NCI-H2107 (cell line): Measurements from ENCODE around the gene HIRA.
"Not testable (repeated sequence)": the region's sequence is repeated elsewhere in the genome, so short reads cannot be mapped to it uniquely, and the experiment has no call there.

Experiments used
- DNase-seq: peaks from one replicate; lab custom pipeline; 2025; lab: John Stamatoyannopoulos, UW

HIRA gene

DNA sequence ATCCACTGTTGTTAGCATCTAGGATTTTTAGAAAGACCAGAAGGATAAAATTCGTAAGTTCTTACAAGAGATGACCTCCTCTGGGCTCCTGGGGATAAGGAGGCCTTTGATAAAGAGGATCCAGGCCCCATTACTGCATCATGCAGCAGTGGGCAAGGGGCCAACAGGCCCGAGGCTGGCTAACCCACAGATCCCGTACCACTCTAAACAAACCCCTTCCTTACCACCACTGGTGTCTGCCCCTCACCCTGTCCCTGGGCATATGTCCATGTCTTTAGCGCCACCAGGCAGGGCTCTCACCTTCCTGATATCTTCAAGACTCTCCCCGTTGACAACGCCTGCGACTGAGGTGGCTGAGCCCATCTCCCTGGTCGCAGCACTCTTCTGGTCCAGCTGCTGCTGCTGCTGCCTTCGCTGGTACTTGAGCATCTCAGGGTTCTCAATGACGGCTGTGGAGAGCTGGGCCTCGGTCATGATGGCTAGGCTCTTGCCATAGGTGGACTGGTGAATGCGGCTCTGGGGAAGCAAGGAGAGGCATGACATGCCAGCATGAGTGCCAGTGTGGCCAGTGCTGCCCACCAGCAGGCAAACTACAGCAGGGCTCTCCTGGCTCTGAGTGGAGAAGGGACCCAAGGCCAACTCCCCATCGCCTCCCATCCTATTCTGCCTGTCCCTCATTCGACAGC lies 46.2 kb downstream of the HIRA start:
- no peak for DNase-seq

DNA sequence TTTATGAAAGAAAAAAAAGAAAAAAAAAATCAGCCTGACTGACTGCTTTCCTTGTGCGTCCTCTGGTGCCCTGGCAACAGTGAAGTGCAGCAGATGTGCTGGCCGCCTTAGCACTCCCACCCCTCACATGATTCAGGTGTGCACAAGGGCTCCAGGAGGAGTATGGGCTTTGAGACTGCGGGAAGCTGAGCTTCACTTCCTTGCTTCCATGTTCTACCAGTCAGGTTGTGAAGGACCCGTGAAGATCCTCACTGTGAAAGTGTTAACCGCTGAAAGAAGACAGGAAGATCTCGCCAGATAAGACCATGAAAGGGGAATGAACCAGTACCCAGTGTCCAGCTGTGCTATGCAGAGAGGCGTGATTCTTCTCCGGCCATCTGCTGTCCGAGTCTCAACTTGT lies 48.2 kb downstream of the HIRA start:
- DNase-seq = no peak

DNA sequence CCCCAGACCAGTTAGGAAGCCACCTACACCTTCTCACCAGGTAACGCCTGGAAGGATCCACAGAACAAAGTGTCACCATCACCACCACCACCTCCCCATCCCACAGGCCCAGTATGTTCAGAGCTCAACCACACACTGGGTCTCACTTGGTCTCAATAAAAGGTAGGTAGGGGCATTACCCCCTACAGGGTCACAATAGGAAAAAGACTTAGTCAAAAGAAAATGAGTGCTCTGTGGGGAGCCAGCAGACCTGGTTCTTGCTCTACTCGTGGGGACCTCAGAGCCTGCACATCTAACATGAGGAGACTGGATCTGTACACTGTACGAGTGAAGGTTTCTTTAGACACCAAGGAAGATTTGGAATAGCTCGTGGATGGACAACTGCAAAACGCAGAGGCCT lies 49.3 kb downstream of the HIRA start:
- DNase-seq = no peak

DNA sequence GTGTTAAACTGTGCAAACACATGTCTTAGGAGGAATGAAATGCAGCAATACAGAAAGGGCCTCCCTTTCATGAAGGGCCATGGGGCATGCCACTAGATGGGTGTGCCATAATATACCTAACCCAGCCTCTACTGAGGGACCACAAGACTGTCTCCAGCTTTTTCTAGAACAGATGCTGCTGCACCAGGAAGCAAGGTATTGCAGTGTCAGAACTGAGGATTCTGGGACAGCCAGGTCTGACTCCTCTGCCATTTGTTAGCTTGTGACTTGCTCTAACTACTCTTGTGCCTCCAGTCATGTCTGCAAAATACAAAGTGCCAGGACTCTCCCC lies 53.2 kb downstream of the HIRA start:
- no peak for DNase-seq

DNA sequence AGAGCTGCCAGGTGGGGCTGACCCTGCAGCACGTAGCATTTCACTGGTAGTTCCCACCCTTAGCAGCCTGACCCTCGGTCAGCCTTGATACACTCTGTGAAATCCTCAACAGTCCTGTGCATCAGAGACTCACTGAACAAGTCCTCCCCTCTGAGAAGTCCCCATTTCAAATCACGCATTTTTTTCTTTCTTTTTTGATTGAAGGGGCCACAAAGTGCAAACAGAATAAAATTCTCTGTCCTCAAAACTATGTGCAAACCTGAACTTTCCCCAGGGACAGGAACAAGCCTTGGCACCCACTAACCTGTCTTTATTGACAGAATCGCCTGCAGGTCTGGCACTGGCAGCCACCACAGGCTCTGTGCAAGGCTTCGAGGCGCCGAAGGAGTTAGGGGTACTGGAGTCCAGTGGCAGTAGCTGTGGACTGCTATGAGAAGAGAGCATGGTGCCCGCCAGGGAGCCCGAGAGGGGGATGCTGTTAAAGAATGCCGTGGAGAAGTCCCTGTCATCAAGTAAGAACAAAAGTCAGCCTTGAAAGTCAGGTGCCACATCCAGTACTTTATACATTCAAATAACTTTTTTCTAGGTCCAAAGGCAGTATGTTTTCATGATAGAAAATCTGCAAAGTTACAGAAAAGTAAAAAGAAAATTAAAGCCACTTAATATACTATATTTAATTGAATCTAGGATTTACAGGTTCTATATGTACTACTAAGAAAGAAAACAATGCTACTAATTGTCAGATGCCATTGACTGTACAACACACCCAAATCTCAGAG lies 53.8 kb downstream of the HIRA start:
- no peak for DNase-seq

DNA sequence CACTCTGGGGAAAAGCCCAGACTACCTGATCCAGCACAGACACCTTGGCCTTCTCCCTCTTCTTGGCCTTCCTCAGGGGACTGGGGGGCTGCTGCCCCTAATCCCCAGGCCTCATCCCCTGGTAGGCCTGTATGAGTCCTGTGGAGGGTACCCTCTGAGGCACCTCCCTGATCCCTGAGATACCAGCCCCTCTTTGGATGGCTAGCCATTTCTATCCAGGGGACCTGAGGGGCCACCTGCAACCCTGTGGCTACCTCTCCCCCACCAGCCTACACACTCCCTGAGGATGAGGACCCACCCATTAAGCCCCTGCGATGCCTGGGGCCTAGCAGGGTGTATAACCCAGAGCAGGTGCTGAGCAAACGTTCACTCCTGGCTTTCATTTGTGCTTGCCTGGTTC lies 54.6 kb downstream of the HIRA start:
- DNase-seq = no peak

DNA sequence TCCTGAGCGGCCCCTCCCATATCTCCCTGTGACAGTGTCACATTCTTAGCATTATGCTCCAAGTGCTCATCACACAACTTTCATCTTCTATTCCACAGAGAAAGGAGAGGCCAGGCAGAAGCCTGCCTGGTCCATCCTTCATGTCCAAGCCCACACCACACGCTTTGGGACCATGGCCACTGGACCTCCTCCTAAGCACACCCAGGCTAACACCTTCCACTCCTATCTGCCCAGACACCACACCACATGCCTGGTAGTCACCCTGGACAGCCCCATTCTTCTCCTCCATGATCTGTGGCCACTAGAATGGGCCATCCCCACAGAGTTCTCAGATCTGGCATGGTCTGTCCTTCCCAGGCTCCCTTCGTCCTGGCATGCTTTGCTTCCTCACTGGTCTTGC lies 55.3 kb downstream of the HIRA start:
- DNase-seq = no peak

DNA sequence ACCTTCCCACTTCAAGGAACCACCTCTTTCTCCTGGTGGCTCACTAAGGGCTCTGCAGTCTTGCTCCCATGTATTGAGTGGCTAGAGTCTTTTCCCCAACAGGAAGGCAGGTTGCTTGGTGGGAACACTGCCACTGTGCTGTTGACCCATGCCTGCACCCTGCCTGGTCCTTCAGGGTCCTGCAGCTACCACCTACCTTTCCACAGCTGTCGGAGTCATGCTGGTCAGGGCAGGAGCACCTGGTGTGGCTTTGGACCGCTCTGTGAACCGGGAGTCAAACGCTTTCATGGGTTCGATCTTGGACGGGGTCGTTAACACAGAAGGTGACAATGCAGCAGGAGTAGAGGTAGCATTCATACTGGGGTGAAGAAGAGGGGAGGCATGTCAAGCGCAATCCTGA lies 56.1 kb downstream of the HIRA start:
- DNase-seq = no peak

DNA sequence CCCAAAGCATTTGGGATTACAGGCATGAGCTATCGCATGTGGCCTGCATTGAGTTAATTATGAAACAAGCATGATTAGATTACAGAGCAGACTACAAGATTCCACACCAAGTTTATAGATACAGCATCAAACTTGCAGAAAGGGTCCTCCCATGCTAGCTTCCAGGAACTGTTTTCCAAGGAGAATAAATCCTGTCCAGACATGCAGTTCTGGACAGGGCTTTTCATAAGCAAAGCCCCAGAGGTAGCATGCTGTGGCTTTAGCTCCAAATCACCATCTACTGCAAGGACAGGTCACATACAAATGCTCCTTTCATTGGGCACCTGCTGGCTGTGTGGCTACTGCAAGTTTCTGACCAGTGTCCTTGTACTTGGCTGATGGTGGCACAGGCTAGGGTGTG lies 57.1 kb downstream of the HIRA start:
- no peak for DNase-seq

DNA sequence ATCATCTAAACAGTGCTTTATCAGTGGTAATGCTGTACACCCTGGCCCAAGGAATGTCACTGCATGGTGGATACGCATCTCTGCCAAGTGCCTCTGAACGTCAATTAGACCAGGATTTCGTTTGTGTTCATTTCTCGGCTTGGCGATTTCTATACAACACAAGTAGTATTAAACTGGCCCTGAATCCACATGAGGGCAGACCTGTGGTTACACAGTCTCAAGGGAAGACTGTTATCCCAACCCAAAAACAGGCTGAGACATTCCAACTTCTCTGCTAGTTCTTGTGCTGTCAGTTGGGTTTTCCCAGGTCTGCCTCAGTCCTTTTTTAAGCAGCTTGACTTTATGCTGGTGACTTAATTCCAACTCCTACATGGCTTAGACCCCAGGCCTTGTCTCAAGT lies 58.1 kb downstream of the HIRA start:
- DNase-seq = no peak

DNA sequence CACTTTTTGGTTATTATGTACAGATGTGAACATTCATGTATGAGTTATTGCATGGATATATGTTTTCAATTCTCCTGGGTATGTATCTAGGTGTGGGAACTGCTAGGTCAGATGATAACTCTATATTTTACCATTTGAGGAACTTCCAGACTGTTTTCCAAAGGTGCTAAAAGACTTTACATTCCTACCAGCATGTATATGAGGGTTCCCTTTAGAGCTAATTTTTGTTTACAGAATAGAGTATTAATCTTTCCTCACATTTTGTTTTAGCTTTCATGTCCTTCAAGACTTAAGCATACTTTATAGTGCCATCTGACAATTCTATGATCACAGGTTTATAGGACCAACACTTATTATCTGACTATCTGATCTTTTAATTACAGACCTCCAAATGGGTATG lies 59.6 kb downstream of the HIRA start:
- DNase-seq = no peak

DNA sequence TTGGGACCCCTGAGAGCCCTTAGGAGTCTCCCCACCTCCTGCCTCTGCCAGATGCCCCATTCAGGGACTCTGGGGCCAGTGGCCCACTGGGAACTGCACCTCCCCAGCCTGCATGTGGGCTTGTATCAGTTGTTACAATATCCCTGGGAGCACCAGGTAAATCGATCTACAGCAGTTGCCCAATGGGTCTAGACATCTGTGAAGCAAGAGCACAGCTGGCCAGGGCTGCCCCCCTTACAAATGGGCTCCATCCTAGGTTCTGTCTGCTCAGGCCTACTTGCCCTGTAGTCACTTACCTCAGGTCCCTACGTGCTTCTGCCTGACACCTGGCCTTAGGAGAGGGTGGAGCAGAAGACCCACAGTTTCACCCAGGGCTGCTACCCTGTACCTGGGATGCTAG lies 62.7 kb downstream of the HIRA start:
- DNase-seq = no peak

DNA sequence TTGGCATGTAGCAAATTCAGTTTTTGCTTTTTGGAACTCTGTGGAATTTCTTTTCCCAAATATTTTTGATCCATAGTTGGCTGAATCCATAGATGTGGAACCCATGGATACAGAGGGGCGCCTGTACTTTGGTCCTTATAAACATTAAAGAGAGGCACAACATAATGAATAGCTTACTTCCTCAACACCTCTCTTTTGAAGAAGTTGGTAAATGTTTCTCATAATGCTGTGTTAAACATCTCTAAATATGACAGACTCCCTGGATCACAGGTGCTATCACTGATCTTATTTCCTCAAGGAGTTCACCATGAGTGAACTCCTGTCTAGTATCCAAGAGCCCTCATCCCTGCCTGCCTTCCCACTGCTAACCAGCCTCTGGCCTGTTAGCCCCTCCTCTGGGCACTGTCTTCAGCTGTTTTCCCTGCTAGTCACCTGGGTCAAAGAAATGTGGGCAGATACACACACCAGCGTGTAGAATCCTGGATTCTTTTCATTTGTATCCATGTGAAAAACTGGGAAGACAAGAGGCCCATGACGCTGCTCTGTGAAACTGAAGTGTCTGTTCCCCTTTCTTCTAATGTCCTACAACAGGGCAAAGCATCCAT lies 63.7 kb downstream of the HIRA start:
- no peak for DNase-seq

DNA sequence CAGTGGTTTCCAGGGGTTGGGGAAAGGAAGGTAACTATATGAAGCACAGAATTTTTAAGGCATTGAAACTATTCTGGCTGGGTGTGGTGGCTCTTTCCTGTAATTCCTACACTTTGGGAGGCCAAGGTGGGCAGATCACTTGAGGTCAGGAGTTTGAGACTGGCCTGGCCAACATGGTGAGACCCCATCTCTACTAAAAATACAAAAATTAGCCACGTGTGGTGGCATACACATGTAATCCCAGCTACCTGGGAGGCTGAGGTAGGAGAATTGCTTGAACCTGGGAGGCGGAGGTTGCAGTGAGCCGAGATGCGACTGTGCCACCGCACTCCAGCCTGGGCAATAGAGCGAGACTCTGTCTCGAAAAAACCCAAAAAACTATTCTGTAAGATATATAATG lies 68.0 kb downstream of the HIRA start:
- not testable (repeated sequence) for DNase-seq

DNA sequence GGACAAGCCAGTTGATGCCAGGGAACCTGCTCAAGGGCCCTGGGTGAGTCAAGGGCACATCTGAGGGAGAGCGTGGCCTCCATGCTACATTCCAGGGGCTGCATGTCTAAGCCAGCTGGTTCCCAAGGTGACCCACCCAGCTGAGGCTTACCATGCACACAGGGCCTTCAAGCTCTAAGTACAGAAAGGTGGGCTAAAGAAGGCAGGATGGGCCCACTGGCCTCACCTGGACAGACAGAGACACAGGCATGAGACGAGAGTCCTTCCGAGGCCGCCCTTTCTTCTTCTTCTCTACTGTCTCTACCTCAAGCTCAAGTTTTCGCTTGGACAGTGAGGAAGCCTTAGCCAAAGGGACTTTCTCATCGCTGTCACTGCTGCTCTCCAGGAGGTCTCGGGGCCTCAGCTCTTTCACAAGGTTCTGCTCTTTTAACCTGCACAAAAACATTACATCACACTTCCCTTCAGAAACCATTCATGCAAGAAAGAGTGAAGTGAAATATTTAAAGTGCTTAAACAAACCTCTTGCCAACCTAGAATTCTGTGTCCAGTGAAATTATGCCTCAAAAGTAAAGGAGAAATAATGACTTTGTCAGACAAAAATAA lies 69.9 kb downstream of the HIRA start:
- DNase-seq = no peak

DNA sequence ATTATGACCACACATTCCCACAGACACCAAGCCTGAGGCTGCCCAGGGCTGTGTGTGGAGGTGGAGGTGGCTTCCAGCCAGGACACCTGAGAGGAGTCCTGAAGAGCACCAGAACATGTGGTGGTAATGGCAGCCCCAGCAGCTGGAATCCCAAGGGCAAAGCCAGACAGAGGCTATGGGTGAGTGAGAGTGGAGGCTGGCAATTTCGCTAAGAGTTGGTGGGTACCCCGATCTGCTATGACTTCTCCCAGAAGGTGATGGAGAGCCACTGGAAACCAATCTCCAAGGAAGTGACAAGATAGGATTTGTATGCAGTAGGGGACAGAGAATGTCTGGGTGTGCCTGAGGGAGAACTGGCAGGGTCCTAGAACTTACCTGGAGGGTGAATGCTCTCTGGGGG lies 70.7 kb downstream of the HIRA start:
- DNase-seq = no peak

DNA sequence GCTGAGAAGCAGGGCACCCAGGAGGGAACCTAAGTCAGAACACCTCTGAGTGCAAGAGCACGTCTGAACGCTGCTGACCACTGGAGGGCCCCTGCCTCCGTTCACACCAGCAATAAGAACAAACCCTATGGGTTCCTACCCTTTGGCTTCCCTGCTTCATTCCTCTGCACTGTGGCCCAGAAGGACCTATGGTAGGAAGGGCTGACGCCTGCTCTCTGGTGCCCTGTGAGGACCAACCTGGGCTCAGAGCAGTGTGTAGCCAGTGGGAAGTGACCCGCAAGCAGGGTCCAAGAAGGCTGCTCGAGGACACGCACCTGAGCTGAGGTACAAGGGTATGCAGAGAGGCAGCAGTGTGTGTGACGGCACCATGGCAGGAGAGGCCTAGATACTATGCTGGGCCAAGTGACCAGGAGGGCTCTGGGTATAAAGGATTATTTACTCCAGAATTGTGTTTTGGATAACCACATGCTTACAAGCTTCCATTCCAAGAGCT lies 71.2 kb downstream of the HIRA start:
- DNase-seq = no peak

DNA sequence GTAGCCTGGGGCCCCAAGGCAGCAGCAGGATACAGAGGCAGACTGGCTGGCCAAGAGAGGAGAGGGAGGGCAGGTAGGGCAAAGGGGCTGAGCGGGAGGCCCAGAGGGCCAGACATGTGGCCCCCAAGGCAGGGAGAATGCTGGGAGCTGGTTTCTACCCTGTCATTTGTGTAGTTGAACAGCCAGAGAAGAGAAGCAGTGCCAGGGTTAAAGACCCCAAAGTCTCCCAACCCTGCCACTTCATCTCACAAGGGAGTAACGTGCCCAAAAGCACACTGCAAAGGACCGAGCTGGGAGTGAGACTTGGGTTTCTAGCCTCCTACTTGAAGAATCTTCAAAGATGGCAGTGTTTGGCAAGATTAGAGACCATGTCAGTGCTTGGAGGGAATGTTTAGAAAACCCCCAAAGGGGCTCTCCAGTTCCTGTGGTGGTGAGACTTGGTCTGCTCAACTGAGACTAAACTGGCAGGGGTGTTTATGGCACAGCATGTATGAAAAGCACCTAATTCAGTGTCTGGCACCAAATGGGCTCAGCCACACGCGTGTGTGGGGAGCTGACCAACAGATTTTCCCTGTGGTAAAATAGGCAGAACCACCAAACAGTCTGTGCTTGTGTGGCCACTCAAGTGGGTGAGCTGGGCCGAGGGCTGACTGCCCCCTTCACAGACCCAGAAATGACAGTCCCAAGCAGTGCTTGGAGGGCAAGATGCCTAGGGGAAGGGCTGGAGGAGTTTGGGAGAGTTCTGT lies 71.8 kb downstream of the HIRA start:
- DNase-seq = no peak

DNA sequence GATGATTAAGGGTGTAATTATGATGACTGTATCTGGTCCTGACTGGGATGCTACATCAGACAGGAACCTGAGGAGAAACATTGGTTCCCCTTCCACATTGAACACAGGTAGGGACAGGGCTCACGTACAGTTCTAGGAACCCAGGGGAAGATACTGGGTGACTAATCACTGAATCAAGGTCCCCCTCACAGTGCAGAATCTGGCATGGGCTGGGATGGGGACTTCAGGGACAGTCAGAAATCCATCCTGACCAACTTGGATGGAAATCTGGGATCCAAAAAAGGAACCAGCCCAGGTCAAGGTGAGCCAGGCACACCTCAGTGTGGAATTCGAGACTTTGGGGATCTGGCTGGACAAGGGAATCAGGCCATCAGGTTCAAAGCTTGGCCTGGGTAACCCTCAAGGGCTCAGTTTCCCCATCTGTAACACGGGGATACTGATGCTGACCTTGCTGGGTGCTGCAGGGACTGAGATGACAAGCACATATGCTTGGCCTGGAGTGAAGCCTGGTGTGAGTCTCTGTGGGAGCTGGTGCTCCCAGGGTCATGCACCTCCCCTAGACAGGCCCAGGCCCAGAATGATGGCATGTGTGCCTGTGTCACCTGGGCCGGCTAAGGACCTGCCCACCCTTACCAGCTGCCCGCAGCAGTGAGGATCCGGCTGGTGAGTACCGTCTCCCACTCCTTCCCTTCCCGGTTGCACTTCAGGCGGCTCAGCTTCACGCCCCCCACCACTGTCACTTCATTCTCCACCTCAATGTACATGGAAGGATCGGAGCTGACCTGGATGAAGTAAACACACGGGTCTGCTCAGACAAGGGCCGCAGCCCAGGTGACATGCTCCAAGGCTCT lies 72.6 kb downstream of the HIRA start:
- DNase-seq = no peak

DNA sequence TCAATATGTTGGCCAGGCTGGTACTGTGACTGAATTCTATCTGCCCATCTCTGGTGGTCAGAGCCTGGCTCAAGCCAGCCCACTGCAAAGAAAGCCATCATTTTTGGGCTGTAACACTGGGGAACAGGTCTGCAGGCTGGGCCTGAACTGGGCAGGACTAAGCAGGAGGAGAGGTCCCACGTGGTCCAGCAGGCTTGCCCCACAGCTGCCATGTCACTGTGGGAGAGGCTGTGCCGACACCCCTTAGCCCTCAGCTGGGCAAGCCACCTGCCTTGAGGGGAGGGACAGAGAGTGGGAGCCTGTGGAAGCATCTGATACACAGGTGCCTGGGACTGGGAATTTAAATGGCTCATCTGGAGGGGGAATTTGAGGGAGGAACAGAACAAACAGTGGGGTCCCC lies 73.3 kb downstream of the HIRA start:
- no peak for DNase-seq
